HT-29 (cell line): Measurements from ENCODE around the gene ING5. TPM values are rescaled to one million over a fixed set of nuclear protein-coding genes. Genes with fewer than 3 reads are reported as not detected.

Experiments used
- DNase-seq: peaks from one replicate; pipeline ENCODE4 v3.0.0-alpha.2; 2015; ENCODE audit warnings: low spot score
- total RNA-seq: library from RNA; depleted of rRNA; stranded (reverse); fragments of >200 nt; shearing (Covaris generic); gene quantifications from 2 replicates; pipeline ENCODE4 v1.2.3, GENCODE V29; 2014

The ING5 gene
- total RNA-seq, 1 experiment from 2014 or later, result 46.4 TPM

DNA sequence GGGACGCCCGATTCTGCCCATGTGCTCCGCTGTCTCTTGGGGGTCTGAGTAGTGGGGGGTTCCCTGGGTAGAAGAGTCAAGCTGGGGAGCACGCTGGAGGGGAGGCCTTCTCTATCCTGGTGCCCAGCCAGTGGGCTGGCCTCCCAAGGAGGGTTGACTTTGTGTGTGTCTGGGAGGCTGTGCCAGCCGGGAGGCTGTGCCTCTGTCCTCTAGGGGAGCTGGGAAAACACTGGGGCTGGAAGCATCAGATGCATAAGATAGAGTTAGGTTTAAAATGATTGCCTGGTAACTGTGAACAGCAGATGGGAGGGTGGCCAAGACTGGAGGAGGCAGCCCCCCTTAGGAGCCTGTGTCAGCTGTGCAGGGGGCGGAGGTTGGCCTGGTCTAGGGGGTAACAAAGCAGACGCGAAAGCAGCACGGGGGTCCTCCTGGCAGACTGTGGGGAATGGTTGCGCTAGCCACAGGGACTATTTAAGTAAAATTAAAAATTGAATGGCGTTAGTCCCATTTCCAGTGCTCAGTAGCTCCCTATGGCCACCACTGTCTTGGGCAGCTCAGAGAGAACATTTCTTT is 1.3 kb downstream of the ING5 start:
- DNase-seq, result no peak

DNA sequence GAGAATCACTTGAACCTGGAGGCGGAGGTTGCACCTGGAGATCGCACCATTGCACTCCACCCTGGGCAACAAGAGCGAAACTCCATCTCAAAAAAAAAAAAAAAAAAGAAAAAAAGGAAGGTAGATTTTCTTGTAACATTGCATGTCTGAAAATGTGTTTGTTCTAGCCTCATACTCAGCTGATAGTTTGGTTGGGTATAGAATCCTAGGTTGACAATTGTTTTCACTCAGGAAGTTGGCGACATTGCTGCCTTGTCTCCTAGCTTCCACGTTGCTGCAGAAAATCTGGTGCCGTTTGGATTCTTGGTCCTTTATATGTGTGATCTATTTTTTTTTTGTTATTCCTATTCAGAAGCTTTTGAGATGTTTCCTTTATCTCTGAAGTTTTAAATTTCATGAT is 4.7 kb downstream of the ING5 start:
- no peak for DNase-seq

DNA sequence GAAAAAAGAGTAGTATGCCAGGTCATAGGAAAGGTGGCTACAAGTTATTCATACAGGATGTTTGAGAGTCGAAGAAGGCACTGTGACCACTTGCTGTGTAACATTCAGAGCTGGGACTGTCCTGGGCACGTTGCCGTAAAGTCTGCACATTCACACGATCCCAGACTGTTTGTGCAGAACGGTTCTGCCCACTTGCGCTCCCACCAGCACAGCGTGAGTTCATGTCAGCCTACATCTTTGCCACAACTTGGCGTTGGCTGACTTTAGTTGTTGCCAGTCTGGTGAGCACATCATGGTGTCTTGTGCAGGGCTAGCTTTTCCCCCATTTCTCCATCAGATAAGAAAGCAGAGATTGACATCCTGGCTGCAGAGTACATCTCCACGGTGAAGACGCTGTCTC is 7.0 kb downstream of the ING5 start:
- no peak for DNase-seq

DNA sequence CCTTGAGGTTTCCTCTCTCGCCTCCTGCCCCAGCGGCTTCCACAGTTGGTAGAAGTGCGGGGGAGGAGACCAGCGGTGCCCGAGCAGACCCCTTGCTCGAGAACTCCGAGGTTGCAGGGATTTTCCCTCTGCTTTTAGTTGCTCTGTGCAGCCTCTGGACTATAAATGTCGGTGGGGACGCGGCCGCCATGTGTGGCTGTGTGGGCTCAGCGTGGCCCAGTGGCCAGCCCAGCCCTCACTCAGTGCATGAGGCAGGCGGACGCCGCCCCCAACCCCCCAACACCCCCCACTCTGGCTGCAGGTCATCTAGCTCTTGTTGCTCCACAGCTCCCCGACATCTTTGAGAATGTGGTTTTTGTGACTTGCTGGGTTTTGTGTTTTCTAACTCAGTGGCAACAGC is 17.3 kb downstream of the ING5 start:
- no peak for DNase-seq

DNA sequence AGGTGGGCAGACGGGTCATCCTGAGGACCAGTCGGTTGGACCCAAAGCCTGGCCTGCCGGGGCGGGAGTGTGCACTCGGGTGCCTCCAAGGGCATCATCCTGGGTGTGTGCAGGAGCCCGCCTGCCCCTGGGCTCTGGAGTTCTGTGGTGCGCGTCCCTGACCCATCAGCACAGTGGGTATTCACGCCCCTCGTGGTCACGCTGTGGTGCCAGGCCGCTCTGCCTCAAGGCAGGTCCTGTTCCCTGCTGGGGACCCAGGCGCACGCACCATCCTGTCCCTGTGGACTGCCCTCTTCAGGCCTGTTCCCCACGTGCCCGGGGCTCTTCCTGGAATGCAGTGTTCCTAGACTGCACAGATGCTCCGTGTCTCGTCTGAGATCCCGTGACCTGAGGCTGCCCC is 18.3 kb downstream of the ING5 start:
- DNase-seq, result no peak

DNA sequence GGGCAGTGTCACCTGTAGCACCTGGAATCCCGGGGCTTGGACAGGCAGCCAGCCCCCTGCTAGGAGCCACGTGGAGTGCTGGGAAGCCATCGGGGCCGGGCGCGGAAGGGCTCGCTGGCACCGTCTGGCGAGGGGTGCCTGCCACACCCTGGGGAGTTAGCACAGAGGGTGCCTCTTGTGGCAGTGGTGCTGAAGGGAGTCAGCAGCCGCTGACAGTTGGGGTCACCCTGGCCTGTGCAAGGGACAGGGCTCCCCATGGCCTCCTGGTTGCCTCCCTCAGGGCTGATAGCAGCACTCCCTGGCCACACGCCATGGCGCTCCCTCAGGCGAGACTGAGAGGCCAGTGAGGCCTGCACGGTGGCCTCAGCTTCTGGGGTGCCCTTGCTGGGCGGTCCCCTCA is 18.7 kb downstream of the ING5 start:
- no peak for DNase-seq

DNA sequence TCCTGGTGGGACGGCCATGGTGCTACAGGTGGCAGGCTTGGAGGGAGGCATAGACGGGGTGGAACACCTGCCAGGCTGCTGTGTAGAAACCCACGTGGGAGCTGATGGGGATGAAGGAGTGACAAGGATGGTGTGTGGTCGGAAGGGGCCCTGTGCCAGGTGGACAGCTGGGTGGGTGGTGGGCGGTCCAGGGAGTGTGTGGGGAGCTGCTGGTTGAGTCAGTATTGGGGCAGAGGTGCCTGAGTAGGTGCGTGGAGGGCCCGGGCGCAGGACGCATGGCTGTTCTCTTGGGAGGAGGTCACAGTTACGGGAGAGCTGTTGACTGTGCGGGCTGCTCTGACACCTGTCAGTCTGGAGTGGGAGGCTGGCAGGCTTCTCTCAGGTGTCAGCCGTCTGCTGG is 20.0 kb downstream of the ING5 start:
- DNase-seq, result no peak

DNA sequence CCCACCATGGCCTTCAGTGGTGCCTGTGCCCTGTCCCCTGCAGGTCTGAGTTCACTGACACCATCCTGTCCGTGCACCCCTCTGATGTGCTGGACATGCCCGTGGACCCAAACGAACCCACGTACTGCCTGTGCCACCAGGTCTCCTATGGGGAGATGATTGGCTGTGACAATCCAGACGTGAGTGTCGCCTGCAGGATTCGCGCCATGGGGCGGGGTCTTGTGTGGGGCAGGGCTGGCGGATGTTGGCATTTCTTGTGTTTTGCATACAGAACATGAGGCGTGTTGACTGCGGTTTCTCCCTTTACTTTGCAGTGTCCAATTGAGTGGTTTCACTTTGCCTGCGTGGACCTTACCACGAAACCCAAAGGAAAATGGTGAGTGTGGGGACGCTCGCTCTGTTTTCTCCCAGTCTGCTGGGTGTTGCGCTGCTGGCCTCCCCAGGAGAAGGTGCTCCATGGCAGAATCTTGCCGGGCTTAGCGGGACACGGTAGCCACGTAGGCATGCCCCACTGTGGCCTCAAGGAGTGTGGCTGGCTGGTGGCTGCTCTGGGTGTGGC is 21.1 kb downstream of the ING5 start:
- no peak for DNase-seq

DNA sequence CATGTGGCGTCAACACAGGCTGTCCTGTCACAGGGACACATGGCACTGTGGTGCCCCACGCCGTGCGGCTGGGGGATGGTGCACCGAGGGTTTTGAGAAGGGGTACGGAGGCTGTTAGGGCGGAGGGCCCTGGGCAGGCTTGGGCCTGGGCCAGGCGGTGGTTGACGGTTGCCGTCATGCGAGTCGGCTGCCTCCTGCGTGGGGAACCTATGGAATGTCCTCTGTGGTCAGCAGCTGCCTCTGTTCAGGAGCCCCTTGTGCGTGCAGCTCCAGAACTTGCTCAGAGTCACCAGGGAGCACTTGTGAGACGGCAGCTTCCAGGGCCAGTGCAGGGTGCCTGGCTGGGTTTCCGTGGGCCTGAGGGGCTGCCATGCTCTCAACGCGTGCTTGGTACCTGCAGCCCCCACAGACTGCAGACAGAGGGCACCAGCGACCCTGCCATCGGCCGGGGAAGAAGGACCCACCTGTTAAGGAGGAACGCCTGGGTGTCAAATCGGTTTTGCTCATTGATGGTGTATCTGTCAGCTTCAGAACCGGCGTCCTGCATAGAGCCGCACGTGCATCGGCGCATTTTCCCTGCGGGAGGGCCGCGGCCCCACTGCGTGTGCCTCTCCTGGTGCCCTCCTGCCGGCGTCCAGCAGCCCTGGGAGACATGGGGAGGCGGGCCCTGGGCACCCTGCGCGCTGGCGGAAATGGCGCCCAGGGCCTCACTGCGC is 22.6 kb downstream of the ING5 start:
- no peak for DNase-seq

DNA sequence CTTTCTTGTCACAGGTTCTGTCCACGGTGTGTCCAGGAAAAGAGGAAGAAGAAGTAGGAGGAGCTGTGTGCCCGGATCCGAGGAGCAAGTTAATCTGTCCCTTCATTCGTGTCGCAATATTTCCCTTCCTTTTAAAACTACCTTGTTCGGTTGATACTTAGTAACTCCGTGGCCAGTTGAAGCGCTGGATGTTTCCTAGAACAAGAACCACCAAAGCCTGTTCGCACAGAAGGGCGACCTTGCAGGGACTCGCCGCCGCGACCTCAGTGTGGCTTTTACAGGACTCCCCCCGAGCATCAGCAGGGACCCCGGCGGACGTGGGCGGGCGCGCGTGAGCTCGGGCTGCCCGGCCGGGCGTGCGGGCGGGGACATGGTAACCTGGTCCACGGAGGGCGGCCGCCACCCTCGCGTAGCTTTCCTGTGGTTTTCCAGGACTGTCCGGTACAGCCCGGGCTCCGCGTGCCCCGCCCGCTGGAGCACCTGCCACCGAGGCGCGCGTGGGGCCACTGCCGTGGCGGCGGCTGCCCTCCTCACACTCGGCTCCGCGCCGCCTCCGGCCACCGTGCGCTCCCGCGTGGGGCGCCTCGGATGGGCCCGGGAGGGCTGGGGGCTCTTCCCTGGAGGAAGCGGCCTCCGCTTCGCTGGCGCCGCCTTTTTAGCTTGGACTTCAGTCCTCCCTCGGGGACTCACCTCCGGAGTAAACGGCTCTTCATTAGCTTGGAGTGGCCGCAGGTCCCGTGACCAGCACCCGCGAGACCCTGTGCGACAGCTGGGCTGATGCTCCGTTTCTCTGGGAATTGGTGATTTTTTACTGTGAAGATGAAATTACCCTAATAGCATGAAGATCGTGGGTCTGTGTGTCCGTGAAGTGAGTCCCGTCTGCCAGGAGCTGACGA is 23.4 kb downstream of the ING5 start:
- no peak for DNase-seq

DNA sequence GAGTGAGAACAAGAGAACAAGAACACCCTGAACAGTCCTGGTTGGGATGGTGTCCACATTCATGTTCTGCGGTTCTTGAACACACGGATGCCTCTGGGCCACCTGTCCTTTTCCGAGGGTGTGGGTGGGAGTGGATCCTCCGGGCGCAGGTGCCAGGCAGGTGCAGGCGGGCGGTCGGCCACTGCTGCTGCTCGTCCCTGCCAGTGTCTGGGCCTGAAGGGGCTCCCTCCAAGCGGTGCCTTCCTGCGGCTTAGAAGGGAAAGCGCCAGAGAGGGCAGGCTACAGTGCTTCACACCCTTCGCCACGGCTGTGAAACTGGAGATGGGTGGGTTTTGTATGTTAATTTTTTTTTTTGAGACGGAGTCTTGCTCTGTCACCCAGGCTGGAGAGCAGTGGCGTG is 24.6 kb downstream of the ING5 start:
- no peak for DNase-seq

DNA sequence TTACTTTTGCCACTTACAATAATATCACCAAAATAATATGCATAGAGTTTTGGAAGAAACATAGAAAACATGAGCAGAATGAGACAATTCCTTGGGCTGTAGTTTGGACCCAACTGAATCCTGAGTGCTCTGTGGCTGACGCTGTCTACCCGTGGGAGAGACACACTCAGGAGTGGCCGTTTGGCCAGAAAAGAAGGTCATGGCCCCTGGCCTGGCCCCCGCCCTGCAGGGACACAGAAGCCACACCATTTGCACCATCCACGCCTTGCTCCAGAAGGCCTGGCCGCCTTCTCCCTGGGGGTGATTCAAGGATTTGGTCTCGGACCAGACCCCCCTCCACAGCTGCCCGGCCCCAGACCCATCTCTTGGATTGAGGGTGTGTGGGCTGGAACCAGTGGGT is 26.2 kb downstream of the ING5 start:
- no peak for DNase-seq

DNA sequence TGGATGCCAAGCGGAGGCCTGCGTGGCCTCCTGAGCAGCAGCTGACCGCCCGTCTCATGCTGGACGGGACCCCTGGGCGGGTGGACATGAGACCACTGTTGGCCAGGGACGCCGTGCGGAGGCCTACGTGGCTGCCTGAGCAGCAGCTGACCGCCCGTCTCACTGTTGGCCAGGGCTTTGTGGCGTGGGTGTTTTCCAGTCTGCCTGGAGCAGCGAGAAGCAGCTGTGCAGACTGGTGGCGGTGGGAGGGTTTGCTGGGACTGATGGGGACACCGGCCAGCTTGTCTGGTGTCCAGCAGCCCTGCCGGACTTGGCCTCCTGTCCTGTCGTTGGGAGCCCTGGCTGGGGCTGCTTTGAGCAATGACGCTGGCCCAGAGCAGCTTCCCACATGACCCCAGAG is 26.8 kb downstream of the ING5 start:
- no peak for DNase-seq

DNA sequence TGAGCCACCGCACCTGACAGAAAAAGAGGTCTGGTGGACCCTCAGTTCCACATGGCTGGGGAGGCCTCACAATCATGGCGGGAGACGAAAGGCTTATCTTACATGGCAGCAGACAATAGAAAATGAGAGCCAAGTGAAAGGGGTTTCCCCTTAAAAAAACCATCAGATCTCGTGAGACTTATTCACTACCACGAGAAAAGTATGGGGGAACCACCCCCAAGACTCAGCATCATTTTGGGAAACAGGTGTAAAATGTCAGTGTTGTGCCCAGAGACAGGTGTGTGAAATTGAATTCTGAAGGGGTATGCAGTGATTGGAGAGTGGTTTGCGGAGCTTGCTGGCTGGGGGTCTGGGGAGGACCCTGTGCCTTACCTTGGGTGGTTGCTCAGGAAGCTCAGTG is 28.0 kb downstream of the ING5 start:
- DNase-seq, result no peak

DNA sequence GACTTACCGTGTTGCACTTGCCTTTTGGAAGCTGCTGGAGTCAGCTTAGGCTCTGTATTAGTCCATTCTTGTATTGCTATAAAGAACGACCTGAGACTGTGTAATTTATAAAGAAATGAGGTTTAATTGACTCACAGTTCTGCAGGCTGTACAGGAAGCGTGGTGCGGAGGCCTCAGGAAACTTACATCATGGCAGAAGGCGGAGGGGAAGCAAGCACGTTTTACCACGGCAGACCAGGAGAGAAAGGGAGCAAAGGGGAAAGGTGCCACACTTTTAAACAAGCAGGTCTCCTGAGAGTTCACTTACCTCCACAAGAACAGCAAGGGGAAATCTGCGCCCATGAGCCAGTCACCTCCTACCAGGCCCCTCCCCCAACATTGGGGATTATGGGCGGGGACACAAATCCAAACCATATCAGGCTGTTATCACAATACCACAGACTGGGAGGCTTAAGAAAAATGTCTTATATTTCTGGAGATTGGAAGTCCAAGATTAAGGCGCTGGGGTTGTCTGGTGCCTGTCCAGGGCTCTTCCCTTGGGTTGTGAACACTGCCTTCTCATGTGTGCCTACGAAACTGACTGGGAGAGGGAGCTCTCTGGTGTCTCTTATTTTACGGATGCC is 28.9 kb downstream of the ING5 start:
- no peak for DNase-seq

DNA sequence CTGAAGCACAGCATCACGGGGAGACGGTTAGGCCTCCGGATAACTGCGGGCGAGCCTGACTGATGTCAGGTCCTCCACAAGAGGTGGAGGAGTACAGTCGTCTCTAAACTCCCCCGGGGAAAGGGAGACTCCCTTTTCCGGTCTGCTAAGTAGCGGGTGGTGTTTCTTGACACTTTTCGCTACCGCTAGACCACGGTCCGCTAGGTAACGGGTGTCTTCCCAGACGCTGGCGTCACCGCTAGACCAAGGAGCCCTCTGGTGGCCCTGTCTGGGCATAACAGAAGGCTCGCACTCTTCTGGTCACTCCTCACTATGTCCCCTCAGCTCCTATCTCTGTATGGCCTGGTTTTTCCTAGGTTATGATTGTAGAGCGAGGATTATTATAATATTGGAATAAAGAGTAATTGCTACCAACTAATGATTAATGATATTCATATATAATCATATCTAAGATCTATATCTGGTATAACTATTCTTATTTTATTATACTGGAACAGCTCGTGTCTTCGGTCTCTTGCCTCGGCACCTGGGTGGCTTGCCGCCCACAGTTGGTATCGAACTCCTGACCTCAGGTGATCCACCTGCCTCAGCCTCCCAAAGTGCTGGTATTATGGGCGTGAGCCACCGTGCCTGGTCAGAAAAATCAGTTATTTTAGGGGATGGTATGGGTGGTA is 30.8 kb downstream of the ING5 start:
- peak; percentile 43 for DNase-seq

DNA sequence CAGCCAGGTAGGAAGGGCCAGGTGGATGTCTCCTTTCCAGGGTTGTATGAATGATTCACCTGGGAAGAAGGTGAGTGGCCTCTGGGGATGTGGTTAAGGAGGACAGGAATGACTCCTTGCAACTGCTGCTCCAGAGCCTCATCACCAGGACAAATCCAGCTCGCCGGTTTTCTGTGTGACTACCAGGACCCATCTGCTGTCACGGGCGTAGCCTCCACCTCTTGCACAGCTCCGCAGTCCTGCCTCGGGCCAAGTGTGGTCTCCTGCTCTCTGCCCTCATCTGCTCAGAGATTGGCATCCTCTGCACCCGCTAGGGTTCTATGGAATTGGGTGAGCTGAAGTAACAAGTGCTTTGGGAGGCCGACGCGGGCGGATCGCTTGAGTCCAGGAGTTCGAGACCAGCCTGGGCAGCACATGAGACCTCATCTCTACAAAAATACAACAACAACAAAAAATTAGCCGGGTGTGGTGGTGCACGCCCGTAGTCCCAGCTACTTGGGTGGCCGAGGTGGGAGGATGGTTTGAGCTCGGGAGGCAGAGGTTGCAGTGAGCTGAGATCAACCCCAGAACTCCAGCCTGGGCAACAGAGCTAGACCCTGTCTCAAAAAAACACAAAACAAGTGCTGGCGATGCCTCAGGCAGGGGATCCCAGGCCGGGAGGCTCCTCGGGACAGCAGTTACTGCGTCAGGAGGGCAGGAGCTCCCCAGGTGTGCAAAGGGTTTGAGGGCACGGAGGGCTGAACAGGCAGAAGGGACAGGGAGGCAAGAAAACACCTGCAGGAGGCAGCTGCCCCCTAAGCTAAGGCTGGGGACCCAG is 31.8 kb downstream of the ING5 start:
- DNase-seq, result no peak

DNA sequence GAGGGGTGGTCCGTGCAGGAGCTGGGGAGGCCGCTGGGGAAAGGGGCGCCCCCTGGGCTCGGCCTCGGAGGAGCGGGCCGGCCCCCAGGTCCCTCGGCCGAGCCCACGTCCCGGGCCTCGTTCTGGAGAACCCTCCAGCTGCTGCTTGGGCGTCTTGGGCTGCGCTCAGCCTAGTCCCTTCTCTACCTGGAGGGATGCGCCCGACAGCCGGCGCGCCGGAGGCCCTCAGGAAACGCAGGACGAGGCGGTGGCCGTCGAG is 32.3 kb downstream of the ING5 start:
- DNase-seq, result no peak

DNA sequence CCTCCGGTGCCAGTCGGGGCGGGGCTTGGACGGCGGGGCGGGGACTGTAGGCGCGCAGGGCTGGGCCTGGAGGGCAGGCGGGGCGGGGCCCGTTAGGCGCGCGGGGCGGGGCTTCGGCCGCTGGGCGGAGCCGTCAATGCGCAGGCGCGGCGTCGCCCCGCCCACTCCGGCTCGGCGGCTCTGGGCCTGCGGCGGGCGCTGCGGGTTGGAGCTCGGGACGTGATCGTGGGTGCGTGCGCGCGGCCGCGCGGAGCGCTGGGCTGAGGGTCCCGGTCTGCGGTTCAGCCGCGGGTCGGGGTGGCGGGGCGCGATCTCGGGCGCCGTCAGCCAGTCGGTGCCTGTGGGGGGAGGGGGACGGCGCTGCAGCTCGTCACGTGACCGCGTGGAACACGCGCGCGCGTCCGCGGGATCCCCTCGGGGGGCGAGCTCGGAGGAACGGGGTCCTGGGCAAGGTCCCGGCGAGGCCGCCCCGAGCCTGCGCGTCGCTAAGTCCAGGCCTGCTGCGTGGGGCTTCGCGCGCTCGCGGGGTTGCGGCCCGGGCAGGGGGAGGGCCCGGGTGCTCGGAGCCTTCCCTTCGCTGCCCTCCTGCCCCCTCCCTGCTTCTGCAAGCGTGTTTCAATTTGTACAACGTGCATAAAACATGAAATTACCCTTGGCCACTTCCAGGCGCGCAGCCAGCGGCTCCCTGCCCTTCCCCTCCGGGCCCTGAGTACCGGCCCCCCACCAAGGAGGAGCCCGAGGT is 32.8 kb downstream of the ING5 start, which contains the start of gene D2HGDH:
D2HGDH (plus strand) TSS at position 164 of the 742 bp plus-strand sequence. CDS start 595 bp downstream, outside the sequence.
- peak; percentile 92 for DNase-seq

DNA sequence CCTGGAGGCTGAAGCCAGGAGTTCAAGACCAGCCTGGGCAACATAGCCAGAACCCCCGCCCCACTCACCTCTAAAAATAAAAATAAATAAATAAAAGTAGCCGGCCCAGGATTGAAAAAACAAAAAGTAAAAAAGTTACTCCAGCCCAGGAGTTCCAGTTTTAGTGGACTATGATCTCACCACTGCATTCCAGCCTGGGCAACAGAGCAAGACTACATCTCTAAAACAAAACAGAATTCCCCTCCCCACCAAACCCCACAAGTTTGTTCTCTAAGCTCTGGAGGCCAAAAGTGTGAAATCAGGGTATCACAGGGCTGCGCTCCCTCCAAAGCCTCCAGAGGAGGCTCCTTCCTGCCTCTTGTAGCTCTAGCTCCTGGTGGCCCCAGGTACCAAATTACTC is 34.3 kb downstream of the ING5 start:
- no peak for DNase-seq
